Stimulated activated CD4-positive, alpha-beta T cell treated with anti-CD3 and anti-CD28 coated beads, Interleukin-2, amount 100 ng/mL, for 24 hours (primary cell): ENCODE measurements around the gene MLH3.

Experiments
- DNase-seq, 2 donors: peaks; one replicate each; pipeline ENCODE4 v3.0.0-alpha.2; 2020

The MLH3 gene

DNA sequence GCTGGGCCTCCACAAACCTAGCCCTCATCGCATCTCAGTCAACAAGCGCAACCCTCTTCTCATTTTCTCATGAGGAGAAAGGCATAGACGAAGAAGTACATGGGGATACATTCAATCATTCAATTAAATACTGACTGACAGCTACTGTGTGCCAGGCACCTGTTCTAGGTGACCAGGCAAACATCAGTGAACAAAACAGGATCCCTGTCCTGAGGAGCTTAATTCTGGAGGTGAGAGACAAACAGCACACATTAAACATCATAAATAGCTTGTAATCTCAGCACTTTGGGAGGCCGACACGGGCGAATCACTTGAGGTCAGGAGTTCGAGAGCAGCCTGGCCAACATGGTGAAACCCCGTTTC is 12.9 kb upstream of the MLH3 start:
- no peak for DNase-seq

DNA sequence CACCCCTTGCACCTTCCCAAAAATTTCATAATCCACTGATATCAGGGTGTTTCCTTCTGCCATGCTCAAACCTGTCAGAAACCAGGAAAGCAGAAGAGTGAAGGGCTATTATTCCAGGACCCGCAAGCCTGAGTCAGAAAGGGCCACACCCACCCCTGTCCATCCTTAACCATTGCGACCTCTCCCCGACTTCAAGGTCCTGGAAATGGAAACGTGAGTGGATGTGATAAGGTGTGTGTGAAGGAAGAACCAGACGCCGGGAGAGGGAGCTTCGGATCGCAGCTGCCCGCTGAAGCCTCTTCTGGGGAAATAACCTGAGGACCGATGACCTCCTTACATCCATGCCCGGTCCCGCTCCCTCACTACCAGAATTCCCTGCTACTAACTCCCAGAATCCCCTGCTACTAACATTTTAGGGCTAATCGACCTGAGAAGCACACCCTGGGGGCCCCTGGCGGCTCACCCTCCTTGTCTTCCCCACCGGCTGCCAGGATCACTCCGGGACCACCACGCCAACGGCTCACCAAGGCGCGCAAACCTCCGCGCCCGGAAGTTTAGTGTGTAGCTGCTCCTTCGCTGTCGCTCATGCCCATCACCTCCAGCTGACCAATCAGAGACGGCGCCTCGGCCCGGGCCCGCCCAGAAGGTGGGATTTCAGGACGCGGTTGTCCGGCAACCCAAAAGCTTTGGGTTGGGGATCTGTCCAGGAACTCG is 12.4 kb upstream of the MLH3 start, which contains the start of gene ACYP1:
TSS of gene ACYP1 (minus strand) at position 534 of the 714 bp plus-strand sequence. CDS start at position 63, 471 bp downstream.
- DNase-seq: peak; percentile 93 to 95

DNA sequence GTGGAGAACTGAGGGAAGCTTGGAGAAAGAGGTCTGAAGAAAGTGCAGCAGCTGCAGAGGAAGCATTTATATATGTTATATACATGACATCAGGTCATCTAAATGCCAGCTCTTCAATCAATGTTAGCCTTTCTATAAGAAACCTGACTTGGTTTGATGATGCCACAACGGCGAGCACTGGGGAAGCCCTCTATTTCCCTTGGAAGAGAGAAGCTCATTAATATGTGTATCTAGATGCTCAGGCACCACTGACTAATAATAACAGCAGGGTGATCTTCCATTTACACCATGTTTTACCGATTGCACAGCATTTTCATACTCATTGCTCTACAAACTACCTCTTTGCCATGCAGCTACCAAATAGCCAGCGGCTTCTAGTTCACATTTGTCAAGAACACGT is 11.7 kb upstream of the MLH3 start:
- no peak for DNase-seq

DNA sequence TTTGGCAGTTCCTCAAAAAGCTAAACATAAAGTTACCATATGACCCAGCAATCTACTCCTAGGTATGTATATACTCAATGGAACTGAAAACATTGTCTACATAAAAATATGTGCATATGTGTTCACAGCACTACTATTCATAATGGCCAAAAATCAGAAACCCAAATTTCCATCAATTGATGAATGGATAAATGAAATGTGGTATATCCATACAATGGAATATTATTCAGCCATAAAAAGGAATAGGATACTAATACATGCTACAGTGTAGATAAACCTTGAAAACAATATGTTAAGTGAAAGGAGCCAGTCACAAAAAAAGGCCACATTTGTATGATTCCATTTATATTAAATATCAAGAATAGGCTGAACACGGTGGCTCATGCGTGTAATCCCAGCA is 9.2 kb upstream of the MLH3 start:
- no peak for DNase-seq

DNA sequence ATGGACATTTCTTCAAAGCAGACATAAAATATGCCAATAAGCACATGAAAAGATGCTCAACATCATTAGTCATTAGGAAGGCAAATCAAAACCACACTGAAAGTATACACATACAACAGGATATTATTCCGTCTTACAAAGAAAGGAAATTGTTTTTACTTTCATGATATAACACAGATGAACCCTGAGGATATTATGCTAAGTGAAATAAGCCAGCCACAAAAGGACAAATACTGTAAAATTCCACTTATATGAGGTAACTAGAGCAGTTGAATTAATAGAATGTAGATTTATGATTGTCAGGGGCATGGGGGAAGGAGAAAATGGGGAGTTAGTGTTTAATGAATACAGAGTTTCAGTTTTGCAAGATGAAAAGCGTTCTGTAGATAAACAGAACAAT is 8.4 kb upstream of the MLH3 start:
- no peak for DNase-seq

DNA sequence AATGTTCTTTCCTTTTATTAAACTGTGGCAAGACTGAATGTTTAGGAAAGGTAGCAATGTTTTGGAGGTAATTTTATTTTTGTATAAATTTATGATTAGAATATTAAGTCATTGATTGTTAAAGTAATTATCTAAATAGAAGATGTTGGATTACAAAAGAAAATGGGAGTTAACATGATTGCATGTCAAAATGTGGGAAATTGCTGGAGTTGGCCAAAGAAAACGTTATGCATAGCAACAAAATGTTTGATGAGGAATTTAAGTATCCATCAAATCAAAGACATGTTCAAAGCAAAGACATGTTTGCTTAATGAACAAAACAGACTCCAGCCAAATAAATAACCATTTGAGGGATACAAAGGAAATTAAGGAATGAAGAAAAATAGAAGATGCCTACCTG is 3.2 kb upstream of the MLH3 start:
- no peak for DNase-seq

DNA sequence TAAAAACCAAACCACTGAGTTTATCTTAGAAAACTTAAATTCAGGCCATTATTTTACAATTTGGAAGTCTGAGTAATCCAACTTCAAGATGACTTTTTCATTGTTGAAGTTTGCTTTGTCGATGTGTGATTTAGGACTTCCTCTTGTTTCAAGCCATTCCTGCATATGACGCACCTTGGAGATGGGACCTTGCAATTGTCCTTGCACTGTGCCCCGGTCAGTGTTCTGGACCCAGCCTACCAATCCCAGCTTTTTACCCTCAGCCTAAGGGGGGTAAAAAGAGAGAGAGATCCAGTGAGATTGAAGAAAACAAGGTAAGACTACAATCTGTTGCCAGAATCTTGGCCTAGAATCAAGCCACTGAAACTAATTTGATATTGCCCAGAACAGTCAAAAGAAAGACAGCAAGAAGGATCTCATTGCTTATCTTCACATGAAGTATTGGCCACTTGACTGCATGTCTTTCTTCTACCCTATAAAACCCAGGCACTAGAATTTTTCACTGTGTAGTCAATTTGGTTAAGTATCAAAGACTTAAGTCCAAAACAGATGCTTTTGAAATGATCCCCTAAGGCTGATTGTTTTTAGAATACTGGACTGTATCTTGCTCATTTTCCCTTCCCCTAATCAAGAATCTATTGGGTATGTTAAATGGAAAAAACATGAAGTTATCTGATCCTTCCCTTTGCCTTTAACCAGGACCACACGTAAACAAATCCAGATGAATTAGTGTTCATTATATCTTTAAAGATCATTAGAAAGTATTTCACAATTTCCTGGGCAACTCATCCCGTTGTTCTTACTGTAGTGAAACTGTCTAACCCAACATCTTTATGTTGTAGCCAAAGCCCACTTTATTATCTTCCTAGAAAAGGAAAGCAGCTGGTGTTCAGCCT is 2.4 kb upstream of the MLH3 start:
- no peak for DNase-seq

DNA sequence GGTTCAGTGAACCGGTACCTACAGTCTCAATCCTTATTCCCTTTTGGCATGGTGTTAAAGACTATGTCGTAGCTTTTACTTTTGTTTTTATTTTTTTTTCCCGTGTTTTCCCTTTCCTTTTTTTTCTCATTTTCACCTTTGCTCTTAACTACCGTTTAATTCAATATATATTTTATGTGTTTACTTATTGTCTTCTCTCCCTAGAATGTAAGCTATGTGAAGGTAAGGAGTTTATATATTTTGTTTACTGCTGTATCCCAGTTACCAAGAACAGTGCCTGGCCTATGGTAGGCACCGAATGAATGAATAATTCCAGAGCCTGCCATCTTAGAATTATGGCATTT is 261 bp upstream of the MLH3 start:
- DNase-seq: no peak

DNA sequence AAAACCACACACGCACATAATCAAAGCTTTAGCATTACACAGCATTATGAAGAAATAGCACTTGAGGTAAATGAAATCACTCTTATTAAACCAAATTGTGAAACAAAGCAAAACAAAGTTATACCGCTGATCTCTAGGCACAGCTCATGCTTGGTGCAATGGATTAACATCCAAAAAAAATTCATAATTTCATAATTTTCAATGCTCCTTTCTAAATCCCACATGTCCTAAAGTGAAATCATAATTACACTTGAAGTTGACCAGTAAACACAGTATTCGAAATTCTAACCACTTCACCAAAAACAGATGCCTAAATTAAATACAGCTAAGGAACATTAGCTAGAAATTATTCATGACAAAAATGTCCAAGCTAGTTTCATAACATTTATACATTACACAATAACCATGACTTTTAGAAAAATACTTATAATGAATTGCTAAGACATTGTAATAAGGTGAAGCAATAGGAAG is 1.5 kb downstream of the MLH3 start:
- no peak for DNase-seq

DNA sequence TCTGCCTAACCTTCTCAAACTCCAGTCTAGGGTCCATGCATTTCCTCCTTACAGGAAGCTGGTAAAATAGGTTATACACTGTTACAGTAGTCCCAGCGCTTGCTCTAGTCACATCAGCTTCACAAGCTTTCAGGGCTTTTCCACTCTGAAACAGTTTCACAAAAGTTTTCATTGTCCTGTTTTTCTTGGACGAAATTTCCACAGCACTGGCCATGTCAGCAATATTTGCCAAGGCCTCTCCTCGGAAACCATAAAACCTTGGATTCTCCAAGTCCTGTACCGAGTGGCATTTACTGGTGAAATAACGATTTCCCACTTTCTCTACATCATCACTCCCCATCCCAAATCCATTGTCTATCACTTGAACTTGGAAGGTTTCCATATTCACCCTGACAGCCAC is 2.1 kb downstream of the MLH3 start:
- DNase-seq: no peak

DNA sequence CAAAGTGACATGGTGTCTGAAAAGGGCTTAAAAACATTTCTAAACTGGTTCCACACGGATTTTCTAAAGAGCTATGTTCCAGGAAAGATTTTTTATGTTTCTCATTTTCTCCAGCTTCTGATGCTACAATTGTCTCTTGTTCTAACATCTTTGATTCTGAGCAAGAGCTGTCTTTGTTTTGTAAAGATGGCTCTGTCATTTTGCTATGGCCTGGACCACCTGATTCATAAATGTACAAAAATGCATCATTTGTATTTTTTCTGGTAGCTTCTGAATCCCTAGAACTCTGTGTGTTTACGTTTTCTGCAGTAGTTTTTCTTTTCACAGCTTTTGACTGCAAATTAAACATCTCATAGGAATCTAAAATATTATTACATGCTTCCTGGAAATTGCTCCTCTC is 3.2 kb downstream of the MLH3 start:
- DNase-seq: no peak

DNA sequence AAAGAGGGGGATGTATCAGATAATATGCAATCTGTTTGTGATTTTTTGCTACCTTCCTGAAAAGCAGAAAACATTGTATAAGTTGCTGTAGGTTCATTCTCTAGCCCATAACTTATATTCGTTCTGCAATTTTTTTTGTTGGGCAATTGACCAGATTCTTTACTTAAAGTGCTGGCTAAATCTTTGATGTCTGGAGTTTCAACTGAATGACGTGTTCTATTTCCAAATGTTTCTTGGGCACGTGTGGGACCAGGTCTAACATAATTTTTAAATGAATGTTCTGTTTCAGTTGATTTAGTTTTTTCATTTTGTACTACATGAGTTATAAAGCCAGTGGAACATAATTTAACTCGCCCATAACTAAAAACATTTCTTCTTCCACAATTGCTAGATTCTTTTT is 3.8 kb downstream of the MLH3 start:
- no peak for DNase-seq

DNA sequence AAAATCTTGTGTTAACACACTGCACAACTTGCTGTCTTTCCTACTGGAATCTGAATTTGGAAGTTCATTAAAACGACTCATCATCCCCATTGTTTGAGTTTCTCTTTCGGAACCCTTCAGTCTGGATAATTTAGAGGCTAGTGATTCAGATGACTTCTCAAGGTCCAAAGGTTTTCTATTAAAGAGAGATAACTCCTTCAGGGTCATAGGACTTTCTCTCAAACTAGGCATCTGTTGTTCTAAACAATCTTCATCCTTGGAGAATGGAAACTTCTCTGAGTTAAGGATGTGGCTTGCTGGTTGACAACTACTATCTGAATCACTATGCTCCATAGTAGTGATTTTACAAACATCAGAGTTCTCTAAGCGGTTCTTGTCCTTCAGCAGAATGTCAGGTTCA is 4.4 kb downstream of the MLH3 start:
- DNase-seq: no peak

DNA sequence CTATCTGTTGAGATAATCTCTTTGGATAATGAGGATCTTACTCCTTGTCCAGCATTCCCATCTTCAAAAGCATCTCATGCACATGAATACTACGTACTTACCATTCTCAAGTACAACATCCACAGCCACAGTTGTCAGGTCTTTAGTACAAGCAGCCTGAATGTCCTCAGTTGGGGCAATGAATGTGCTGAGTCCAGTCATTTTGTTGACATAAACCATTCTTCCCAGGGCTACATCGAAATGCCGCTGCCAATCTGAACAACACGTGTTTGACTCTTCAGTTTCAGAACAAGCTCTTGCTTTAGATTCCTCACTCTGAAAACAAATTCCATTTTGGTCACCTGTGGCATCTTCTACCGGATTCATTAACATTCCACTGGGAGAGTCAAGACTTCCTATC is 5.0 kb downstream of the MLH3 start:
- no peak for DNase-seq

DNA sequence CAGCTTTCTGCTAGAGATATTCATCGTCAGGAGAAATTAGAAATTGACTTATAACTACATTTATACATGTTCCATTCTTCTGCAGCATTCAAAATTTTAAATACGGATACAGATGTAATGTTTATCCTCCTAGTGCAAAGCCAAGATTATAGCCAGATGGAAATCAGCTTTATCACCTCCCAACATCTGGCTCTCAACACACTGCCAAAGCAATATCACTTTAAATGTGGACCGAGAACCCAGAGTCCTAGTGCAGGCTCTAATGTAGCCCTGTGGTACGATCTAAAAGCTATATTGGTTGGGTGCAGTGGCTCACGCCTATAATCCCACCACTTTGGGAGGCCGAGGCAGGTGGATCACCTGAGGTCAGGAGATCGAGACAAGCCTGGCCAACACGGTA is 6.5 kb downstream of the MLH3 start:
- DNase-seq: no peak

DNA sequence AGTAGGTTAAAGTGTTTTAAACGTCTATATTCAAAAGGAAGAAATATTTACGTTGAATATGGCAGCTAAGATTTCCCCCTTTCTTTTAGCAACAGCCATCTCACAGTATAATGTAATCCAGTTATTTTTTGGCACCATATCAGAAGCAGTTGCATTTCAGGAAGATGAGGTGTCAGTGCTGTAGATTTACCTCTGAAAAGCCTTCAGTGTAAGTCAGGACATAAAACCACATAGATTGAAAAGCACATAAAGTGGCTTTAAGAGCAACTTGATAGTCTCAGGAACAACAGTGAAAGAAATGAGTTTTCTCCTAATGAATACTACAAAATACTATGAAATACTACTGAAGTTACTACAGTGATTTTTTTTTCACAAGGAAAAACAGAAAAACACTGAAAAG is 6.9 kb downstream of the MLH3 start:
- no peak for DNase-seq

DNA sequence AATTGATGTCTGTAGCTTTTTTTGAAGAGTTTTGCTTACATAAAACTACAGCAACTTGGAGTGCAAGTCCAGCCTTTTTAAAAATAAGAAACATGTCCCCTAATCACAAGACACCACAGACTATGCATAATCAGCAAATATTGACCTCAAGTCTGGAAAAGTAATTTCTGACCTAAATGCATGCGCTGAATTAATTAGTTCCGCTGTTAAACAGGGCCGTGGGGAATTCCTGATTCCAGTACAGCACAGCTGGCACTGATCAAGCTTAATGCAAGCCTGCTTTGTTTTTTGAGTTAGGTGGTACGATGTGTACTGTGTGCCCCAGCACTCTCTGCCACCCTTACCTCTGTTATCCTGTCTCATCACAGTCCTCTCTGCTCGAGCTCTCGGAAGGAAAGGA is 9.2 kb downstream of the MLH3 start:
- no peak for DNase-seq

DNA sequence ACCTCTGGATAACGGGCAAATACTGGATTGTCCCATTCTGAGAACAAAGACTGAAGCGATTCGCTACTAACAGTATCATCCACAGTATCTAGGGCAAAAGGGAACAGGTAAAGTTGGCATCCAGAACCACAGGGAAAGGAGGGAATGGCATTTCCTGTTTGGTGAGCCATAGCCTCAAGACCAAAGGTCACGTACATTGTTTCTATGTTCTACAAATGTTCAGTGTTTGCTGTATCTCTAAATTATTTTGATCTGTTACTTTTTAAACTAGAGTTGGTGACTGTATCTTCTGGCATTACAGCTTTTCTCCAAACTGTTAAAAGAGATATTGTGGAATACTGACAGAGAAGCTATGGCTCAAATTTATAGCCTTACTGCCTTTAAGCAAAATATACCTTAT is 9.7 kb downstream of the MLH3 start:
- no peak for DNase-seq

DNA sequence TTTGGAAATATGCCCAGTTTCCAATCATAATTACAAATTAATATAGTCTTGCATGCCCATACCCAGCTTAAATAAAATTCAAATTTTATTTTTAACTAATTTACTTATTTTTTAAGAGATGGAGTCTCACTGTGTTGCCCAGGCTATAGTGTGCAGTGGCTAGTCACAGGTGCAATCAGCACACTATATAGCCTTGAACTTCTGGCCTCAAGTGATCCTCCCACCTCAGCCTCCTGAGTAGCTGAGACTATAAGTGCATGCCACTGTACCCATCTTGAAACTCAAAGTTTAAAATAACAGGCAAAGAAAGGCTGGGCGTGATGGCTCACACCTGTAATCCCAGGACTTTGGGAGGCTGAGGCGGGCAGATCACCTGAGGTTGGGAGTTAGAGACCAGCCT is 10.3 kb downstream of the MLH3 start:
- DNase-seq: no peak

DNA sequence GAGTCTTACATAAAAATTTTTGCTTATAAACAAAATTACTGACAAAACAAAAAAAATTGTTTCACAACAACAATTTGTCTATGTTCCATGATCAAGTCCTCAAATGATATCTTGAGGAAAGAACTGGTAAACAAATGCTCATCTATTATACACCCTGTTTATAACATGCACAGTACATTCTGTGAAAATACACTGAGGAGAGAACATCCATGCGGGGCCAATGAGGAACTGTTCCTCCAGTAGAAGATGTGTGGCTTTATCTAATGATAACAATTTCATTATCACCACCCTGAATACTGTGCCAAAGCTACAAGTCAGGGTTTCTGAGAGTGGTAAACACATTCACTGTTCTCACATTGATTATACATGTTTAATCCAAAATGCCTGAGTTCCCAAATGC is 10.8 kb downstream of the MLH3 start:
- DNase-seq: no peak

DNA sequence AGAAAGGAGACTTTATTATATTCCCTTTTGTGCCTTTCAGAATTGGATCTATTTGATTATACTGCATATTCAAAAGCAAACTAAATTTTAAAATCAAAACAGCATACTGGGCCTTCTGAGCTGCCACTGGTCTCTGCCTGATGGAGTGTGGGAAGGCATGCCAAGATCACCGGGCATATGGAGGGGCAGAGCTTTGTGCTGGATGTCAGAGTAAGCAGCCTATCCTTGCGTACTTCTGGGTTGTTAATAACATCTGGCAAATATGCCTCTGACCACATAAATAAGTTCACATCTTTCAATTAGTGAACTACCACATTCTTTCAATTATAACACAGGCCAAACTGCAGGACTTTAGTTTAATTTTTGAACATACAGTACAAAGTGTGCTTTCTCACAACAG is 18.3 kb downstream of the MLH3 start:
- no peak for DNase-seq

DNA sequence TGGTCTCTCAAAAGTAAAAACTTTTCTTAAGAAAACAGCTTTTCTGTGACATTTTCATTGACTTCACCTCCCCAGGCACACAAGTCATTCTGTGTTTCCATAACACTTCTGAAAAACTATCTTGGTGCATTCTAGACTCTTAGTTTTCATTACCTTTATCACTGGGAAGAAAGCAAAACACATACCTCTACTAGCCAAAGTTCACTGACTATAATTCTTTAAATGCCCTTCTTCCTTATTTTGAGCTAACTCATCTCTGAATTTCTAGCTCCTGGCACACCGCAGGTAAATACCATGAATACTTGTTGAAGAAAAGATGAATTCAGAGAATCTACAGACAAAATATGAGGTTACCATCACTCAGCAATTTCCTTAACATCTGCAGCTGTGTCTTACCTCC is 21.1 kb downstream of the MLH3 start:
- DNase-seq: no peak

DNA sequence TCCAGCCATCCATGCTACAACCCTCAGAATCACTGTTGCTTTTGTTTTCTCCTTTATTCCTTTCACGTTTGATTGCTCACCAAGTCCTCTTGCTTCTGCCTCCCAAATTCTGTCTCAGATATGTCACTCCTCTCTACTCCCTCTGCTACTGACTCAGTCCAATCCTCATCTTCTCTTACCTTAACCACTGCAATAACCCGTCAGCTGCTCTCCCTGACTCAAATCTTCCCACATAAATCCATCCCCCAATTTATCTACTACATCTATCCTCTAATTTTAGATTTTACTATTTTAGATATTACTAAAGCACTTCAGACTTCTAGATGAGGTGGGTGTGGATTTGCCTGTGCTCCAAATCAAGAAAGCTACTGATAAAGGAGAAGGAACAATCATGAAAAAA is 25.4 kb downstream of the MLH3 start:
- no peak for DNase-seq

DNA sequence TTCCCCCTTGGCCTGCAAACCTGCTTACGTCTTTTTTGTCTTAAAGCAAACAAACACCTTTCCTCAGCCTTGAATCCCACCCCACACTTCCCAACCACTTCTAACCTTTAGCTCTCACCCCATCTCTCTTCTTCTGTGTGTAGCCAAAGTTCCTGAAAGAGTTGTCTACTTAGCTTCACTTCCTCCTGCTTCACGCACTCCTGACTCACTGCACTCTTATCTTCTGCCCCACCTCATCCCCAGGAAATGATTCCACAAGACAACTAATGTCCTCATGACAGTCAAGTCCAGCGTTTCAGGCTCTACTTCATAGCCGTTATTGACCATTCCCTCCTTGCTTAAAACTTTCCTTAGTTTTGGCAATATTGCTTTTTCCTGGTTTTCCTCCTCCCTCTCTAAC is 26.2 kb downstream of the MLH3 start:
- no peak for DNase-seq

DNA sequence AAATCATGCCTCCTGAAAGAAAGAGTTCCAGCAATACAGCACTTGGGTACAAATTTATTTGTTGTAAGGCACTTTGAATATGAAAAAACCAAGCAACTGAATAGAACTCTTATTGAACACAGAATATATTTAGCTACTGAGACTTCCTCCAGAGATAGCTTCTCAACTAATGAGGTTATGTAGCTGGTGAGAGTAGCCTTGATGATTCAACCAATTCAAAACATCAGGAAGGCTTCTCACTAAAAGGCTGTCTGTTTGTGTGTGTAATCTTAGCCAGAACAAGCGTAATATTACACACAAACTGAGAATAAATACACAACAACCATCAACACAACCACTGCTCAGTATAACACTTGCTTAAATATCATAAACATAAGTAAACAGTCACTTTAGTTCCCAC is 28.2 kb downstream of the MLH3 start:
- no peak for DNase-seq
